Stimulated activated CD4-positive, alpha-beta T cell treated with anti-CD3 and anti-CD28 coated beads, Interleukin-2, amount 100 ng/mL, for 48 hours (primary cell): ENCODE results near the gene INMT.

Experiments used
- DNase-seq, 2 donors: peaks; one replicate each; pipeline ENCODE4 v3.0.0-alpha.2; 2020

Gene INMT

GRCh38 chr7:30789334-30789711 is 37.4 kb downstream of the INMT start:
- no peak for DNase-seq

- DNase-seq, result no peak
Observed at GRCh38 chr7:30790356-30790755, 38.4 kb downstream of the INMT start.

- DNase-seq, result no peak
Observed at GRCh38 chr7:30791114-30791513, 39.2 kb downstream of the INMT start.

- no peak for DNase-seq
Observed at GRCh38 chr7:30795161-30795948, 43.4 kb downstream of the INMT start.

- no peak for DNase-seq
Observed at GRCh38 chr7:30796105-30796869, 44.4 kb downstream of the INMT start.

- no peak for DNase-seq
Observed at GRCh38 chr7:30797176-30798040, 45.5 kb downstream of the INMT start.

GRCh38 chr7:30799206-30799975 is 47.5 kb downstream of the INMT start:
- DNase-seq, result no peak

GRCh38 chr7:30799976-30800661 is 48.2 kb downstream of the INMT start:
- DNase-seq, result no peak

- peak; percentile 2 to 7 for DNase-seq
Observed at GRCh38 chr7:30800785-30801252, 48.9 kb downstream of the INMT start.

- no peak for DNase-seq
Observed at GRCh38 chr7:30802812-30803211, 50.9 kb downstream of the INMT start.

- no peak for DNase-seq
Observed at GRCh38 chr7:30804078-30804661, 52.2 kb downstream of the INMT start.

GRCh38 chr7:30805081-30805691 is 53.3 kb downstream of the INMT start:
- no peak for DNase-seq

- no peak for DNase-seq
Observed at GRCh38 chr7:30805931-30806330, 54.0 kb downstream of the INMT start.
